CD4-positive, alpha-beta T cell treated with Interleukin-21 for 1 hour (primary cell): ENCODE data around the gene ACACB.

ENCODE experiments used
- DNase-seq: peaks from one replicate; pipeline ENCODE4 v3.0.0-alpha.2; 2020

Gene ACACB

DNA sequence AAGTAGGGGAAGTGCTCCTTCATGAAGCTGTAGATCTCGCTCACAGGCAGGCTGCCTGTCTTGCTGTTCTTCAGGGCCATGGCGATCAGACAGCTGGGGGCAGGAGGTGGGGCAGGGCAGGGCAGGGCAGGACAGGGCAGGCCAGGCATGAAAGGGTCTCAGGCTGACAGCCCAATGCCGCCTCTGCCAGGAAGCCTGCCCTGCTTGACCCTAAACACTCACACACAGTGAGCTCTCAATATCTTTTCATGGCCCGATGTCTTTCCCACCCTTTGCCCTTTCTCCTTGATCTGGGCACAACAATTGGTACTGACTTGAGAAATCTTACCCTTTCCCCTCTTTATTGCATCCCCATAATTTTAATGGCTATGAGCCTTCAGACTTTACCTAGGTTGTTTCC is 170.3 kb downstream of the ACACB start:
- no peak for DNase-seq

DNA sequence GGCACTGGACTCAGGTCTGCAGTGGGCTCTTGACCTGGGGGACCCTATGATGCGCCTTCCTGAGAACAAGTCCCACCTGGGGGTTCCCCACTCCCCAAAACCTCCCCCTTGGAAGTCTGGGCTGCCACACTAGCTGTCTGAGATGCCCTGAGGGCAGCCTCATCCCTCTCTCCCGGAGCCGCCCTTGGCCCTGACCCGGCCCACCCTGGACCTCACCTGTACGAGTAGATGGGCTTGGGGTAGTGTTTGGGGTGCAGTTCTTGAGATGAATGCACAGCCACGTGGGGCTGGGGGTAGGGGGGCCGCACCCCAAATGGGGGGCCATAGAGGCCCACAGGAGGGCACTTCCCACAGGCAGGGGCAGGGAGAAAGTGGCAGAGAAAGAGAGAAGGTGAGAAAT is 170.8 kb downstream of the ACACB start:
- no peak for DNase-seq

DNA sequence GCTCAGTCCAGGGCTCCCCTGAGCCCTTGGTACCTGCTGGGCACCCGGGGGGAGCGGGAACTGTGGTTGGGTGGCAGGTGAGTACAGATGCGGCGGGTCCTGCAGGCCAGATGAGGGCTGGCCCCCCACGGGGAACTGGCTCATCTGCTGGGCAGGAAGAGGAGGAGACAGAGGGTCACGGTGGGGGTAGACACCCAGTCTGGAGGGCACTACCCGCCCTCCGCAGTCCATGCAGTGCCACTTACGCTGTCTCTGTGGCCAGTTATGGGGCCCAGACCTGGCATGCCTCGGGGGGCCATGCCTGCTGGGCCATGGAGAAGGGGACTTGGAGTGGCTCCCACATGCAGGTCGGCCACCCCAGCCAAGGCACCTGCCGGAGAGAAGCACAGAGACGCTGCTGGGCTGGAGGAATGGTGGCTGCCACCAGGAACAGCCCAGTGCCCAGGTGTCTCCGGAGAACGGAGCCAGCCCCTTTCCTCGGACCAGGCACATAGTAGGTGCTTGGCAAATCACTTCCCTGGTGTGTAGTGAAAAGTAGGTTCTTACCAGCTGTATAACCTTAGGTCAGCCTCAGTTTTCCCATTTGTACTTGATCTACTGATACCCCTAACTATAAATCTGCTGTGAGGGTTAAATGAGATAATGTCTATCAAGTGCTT is 171.6 kb downstream of the ACACB start:
- no peak for DNase-seq

DNA sequence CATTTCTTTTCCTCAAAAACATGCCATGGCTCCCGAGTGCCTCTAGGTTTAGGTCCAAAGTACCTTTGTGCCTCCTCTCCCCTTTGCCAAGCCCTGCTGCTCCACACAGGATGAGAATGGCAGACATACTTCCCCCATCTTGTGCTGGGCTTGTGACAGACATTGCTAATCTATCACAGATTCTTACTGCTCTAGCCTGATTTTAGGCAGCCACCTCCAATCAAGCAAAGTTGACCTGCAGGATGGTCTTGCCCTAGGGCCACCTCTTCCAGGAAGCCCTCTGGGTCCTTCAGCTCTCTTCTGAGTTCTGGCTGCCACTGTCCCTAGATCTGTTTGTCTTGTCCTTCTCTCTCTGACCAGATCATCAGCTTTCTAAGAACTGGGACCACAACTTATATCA is 172.2 kb downstream of the ACACB start:
- no peak for DNase-seq

DNA sequence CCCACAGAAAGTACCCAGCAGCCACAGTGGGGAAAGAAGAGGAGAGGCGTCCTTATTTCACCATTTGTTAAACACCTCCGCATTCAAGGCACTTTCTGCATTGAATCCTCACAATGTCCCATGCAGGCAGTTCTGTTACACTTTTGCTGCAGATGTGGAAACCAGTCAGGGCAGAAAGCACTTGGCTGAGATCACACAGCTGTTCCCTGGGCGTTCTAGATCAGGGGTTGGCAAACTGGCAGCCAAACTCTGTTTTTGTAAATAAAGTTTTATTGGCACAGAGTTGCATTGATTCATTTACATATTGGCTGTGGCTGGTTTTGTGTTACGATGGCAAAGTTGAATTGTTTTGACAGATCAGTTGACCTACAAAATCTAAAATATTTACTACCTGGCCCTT is 172.6 kb downstream of the ACACB start:
- DNase-seq, result no peak

DNA sequence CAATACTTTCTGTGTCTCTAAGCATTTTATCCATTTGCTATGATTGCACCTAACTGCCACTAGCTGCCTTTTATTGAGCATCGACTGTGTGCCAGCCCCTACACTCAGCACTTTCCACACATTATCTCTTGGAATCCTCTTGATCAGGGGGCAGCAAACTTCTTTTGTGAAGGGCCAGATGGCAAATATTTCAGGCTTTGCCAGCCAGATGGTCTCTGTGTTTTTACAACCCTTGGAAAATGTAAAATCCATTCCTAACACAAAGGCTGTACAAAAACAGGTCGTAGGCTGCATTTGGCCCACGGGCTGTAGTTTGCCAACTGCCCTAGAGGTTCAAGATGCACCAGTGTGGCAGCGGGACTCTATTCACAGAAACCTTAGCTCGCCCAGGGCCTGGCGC is 173.2 kb downstream of the ACACB start:
- no peak for DNase-seq

DNA sequence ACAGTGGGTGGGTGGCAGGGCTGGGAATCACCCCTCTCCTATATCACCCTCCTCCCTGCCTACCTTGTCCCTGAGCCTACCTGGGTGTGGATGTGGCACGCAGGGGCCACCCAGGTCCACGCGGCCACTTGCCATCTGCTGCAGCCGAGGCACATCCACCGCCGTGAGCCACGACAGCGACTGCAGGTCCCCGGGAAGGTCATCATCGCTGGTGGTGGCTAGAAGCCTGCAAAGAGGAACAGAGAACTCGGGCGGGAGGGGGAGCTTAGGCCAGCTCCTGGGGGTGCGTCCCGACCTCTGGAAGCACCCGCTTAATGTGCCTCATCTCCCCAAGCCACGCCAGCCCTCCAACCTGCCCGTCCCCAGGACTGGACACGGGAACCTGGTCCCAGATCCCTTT is 173.7 kb downstream of the ACACB start:
- DNase-seq, result no peak

DNA sequence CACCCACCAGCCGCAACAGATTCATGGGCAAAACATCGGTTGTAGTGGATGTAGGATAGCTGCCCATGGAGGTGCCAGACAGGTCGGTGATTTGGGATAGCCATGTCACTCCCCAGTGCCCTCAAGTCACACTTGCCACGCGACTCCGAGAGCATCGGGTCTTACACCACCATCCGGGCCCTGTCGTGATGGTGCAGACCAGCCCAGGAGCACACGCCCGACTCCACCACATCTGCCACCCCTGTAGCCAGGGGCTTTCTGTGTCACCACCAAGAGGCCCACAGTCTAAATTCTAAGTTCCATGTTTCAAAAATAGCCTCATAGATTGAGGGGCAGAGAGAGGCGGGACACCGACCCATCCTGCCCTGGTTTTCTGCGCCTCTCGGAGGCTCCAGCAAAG is 174.7 kb downstream of the ACACB start:
- no peak for DNase-seq

DNA sequence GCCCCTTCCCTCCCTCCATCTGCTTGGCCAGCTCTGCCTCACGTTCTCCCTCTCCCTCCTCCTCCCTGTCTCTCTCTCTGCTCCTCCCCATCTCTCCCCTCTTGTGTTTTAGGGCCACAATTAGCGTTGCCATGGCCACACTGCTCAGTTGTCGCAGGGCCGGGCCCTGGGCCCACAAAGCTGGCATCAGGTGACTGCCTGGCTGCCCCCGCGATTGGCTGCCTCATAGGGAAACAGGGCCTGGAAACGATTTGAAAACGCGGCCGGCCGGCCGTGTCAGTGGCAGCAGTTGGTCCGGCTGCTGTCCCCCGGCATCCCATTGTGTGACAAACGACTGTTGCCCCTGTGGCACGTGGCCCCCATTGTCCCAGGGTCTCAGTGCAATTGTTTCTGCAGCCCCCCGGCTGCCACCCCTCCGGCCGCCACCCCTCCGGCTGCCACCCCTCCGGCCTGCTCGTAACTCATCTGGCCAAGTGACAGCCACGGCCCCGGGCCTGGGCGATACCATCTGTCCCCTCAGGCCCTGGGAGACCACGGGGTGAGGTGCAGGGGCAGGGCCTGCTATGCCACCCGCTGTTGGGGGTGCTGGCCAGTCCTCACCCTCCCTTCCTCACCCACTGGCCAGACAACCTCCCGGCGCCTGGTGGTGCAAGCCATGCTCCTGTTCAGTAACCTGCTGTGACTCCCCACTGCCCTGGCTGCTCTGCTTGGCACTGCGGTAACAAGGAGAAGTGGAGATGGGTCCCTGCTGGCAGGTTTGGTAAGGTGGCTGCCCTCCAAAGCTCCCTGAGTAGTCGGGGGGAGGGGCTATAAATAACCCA is 175.3 kb downstream of the ACACB start:
- no peak for DNase-seq

DNA sequence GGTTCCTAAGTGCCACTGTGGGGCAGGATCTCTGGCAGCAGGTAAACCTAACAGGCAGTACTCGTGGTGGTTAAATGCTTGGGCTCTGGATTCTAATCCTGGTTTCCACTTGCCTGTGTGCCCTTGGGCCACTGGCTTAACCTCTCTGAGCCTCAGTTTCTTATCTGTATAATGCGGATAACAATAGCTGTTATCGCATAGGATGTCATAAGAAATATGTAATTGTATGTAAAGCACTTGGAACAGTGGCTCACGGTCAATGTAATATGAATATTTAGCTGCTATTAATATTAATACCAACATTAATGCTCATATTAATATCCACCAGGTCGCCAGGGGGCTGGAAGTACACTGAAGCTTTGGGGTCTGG is 175.9 kb downstream of the ACACB start:
- DNase-seq, result no peak

DNA sequence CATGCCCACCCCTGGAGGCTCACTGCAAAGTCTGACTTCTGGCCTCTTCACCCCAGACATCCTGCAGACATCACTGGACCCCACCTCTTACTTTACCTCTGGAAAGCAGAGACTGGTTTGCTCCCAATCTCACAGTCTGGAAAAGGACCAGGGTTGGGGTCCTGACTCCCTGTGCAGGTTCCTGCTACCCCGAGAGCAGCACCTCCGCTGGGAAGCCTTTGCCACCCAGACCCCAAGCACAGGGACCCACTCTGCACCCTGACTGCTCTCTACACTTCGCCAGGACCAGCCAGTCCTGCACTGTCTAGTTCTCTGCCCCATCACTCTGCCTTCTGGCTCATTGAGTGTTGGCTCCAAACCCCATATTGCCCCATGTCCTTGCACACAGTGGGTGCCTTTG is 176.7 kb downstream of the ACACB start:
- no peak for DNase-seq

DNA sequence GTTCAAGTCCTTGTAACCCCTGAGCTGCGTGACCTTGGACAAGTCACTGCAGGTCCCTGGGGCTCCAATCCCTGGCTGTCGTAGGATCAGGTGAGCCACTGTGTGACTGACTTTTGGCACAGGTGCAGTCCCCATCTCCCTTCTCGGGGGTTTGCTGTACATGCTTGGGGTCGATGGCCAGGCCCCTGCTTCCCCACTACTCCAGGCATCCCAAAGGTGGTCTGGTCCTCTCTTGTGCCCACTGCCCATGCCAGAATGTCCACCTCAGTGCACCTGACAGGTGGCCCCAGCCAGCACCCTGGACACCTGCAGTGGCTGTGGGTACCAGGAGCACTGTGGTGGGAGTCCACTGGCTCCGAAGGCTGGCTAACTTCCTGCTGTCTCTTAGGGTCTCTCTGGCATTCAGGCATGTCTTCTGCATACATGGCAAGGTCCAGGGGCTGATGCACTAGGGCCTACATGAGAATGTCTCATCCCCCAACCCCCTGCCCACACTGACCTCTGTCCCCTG is 178.0 kb downstream of the ACACB start:
- no peak for DNase-seq

DNA sequence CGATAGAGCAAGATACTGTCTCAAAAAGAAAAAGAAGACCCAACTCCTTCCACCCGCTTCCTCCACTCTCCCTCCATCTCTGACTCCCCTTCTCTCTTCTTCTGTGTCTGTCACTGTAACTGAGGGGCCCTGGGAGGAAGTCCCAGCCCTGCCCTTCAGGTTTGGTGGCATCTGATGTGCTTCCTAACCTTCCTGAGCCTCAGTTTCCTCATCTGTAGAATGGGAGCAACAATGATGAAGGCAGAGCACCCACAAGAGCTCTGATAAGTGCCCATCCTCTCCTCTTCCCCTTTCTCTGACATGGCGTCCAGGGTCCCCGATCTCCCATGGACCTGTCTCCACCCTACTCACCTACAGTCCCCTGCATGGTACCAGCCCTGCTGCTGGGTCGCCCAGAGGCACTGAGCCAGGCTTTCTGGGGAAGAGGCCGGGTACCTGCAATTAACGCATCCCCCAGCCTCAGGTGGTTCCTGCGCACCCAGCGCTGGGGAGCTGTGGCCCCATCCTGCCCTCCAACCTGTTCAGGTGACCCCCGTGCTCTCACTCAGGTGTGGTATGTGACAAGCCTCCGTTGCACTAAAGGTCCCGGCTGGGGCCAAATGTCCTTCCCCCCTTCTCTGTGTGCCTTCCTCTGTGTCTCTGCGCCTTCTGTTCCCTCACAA is 179.5 kb downstream of the ACACB start:
- DNase-seq, result no peak

DNA sequence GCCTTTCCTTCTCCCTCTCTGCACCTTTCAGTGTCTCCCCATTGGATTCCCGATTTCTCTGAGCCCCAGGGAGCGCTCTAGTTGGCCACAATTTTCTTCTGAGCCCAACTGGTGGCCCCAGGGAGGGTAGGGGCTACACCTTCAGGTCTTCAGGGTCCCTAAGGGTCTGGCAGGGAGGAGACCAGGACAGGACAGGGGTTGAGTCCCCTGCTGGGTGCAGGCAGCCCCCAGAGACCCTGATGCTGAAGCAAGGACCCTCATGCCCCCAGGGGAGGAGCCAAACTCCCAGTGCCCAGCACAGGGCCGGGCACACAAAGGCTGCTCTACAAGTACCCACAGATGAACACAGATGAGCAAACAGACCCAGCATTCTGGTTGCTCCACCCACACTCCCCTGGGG is 180.0 kb downstream of the ACACB start:
- no peak for DNase-seq

DNA sequence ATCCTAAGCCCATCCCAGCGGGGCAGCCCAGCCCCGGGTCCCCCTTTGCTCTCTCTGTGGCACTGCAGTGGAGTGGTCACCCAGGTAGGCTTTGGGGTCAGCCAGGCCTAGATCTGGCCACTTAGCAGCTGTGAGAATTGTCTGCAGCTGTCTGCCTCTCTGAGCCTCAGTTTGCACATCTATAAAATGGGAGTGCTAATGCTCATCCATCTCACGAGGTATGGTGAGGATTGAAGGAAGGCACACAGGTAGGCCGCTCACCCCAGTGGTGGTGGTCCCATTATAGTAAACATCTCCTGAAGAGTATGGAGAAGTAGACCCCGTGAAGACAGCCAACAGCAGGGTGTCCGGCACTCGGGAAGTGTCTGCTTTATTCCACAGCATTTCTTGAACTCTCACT is 183.5 kb downstream of the ACACB start:
- DNase-seq, result no peak

DNA sequence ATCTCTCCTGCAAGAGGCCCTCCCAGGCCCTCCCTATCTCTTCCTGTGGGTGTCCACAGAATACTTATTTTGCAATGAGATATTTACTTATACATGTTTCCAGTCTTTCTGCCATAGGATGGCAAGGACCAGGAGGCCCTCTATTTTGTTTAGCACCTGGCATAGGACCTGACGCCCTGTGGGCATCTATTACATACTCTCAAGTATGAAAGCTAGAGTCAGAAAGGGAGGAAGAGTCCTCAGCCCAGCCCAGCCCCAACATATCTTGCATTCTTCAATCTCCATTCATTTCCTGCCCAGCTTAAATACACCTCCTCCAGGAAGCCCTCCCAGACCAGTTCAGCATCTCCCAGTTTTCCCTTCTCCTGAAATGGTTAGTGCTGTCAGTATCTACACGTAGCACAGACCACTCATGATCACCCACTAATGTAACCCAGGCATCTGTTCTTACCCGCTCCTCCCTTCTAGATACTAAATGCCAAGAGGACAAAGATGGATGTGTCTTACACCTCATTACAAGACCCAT is 185.3 kb downstream of the ACACB start:
- DNase-seq, result no peak

DNA sequence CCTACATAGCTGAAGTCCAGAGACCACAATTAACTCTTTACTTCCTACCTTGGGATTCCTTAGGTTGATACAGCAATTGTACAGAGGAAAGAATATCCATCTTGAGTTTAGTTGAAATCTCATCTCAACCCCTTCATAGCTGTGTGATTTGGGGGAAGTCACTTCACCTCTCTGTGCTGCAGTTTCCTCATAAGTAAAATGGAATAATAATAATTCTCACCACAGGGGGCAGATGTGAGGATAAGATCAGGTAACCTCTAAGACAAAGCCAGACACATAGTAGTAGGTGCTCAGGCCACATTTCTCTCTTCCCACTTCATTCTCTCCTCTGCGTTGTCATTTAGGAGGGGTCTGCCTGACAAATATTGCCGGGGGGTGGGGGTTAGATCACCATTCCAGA is 186.0 kb downstream of the ACACB start:
- no peak for DNase-seq

DNA sequence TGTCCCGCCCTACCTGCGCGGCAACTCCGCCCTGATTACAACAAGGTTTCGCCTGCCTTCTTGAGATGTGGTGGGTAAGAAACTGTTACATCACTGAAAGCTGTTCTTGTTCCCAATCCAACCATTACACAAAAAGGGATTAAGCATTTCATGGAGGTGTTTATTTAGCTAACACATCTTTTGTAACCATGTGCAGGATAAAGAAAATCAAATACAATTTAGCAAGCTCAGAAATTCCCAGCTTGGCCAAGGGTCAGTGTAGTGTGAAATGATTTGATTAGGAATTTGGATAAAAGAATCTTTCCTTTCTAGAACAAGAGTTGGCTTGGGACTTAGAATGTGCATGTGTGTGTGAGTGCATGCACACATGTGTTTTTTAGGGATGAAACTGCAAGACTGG is 186.4 kb downstream of the ACACB start:
- no peak for DNase-seq

DNA sequence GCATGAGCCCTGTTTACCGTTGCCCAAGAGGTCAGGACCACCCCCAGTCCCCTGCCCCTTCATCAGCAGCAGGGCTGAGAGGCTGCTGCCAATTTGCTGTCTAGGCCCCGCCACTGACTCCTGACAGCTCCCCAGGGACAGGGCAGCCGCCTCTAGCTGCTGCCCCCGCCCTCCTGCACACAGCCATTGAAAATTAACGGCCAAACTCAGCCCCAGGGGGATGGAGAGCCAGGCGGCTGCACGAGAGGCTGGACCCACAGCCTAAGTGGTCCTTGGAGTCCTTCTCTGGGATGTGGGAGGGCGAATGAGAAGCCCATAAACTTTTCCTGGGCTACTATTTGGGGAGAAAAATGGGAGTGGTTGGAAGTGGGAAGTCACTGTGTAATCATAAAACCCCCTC is 188.1 kb downstream of the ACACB start:
- DNase-seq, result no peak

DNA sequence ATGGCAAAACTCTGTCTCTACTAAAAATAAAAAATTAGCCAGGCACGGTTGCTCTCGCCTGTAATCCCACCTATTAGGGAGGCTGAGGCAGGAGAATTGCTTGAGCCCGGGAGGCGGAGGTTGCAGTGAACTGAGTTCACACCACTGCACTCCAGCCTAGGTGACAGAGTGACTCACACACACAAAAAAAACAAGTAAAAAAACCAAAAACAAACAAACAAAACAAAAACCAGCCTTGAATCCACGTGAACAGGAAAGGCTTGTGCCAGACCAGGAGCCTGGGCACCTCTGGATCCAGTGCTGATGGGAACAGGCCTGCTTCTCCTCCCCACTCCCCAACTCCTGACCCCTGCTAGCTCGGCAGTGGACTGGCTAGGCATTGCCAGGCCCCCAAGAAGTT is 189.2 kb downstream of the ACACB start:
- DNase-seq, result no peak

DNA sequence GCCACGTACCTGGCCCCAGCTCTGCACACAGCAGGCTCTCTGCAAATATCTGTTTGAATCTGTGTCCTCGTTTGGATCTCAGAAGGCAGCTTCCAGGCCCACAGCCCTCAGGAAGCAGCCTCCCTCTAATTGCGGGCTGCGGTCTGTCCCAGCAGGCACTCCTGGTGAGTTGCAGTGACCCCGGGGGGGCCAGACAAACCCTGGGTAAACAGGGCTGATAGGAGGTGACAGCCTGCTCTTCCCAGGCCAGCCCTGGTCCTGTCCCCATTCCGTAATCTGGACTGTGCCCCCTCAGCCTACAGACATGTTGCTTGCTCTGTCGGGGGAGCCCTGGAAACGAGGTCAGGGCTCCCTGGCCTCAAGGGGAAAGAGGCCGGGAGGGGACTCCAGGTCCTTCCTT is 190.7 kb downstream of the ACACB start:
- DNase-seq, result no peak

DNA sequence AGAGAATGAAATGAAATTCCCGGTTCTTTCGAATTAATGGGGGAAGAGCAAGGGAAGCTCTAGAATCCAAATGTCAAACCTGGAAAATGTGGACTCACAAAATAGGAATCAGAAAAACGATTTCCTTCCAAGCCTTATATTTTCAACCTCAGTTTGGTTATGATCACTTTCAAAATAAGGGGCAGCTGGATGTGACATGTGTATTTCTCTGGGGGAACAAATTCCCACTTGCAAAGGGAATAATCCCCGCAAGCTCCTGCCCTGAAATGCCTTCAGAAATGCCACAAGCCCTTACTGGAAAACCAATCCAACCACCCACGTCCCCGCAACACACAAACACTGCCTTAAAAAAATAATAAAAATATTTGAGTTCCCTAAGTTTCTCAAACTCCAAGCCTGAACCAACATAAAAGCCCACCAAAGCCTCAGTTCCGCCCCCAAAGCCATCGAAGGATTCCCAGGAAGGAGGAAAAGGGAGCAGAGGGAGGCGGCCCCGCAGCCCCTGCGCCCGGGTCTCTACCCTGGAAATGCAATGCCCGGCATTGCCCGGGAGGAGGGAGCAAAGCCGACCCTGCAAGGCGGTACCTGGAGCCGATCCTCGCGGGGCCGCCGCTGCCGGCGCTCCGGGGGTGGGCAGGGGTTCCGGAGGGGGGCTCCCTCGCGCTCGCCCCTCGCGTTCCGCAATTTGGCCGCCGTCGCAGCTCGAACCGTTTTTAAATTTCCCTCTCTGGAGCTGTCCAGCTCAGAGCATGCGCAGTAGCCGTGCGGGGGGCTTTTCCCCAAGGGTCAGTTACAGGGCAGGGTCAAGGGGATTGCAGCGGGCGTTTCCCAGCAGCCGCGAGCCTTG is 192.4 kb downstream of the ACACB start, which contains the start of gene FOXN4:
Gene FOXN4 (minus strand): TSS at position 751 of the 847 bp plus-strand sequence. CDS start 963 bp downstream, outside the sequence.
- DNase-seq, result no peak
